Stimulated activated CD8-positive, alpha-beta memory T cell treated with anti-CD3 and anti-CD28 coated beads, Interleukin-12 subunit alpha, Interleukin-12 subunit beta, amount 100 ng/mL, for 4 hours (primary cell): Measurements from ENCODE around the gene WDR20.
"Not testable (repeated sequence)": the region's sequence is repeated elsewhere in the genome, so short reads cannot be mapped to it uniquely, and the experiment has no call there.

Experiments
- DNase-seq: peaks from one replicate; pipeline ENCODE4 v3.0.0-alpha.2; 2020; ENCODE audit warnings: low read depth

Gene WDR20

GRCh38 chr14:102139286-102140026 lies at the start of gene WDR20:
Gene WDR20 (plus strand): TSS chr14:102139897. CDS start chr14:102139924, 27 bp downstream.
- peak; percentile 99 for DNase-seq

GRCh38 chr14:102090713-102091112 lies 49.0 kb upstream of the WDR20 start:
- no peak for DNase-seq

GRCh38 chr14:102092806-102093205 lies 46.9 kb upstream of the WDR20 start:
- no peak for DNase-seq

- no peak for DNase-seq
Measured at GRCh38 chr14:102094101-102094500, 45.6 kb upstream of the WDR20 start.

- no peak for DNase-seq
Measured at GRCh38 chr14:102095231-102095870, 44.3 kb upstream of the WDR20 start.

GRCh38 chr14:102095871-102096568 lies 43.7 kb upstream of the WDR20 start:
- DNase-seq = no peak

GRCh38 chr14:102096569-102097188 lies 43.0 kb upstream of the WDR20 start:
- DNase-seq = peak; percentile 44

- DNase-seq = no peak
Measured at GRCh38 chr14:102097441-102098135, 42.1 kb upstream of the WDR20 start.

GRCh38 chr14:102103062-102103695 lies 36.5 kb upstream of the WDR20 start:
- no peak for DNase-seq

GRCh38 chr14:102105369-102105768 lies 34.3 kb upstream of the WDR20 start:
- no peak for DNase-seq

- DNase-seq = not testable (repeated sequence)
Measured at GRCh38 chr14:102109332-102109731, 30.4 kb upstream of the WDR20 start.

GRCh38 chr14:102111101-102111500 lies 28.6 kb upstream of the WDR20 start:
- no peak for DNase-seq

GRCh38 chr14:102116361-102117180 lies 23.1 kb upstream of the WDR20 start:
- DNase-seq = no peak

- DNase-seq = no peak
Measured at GRCh38 chr14:102117852-102118251, 21.8 kb upstream of the WDR20 start.

- DNase-seq = no peak
Measured at GRCh38 chr14:102120888-102121287, 18.8 kb upstream of the WDR20 start.

GRCh38 chr14:102121567-102121966 lies 18.1 kb upstream of the WDR20 start:
- no peak for DNase-seq

GRCh38 chr14:102124419-102124818 lies 15.3 kb upstream of the WDR20 start:
- DNase-seq = no peak

- no peak for DNase-seq
Measured at GRCh38 chr14:102125546-102125945, 14.2 kb upstream of the WDR20 start.

- no peak for DNase-seq
Measured at GRCh38 chr14:102126807-102127455, 12.8 kb upstream of the WDR20 start.

- DNase-seq = no peak
Measured at GRCh38 chr14:102131741-102132140, 8.0 kb upstream of the WDR20 start.
